Measurements from ENCODE around the gene SRRM3.

The SRRM3 gene

DNA sequence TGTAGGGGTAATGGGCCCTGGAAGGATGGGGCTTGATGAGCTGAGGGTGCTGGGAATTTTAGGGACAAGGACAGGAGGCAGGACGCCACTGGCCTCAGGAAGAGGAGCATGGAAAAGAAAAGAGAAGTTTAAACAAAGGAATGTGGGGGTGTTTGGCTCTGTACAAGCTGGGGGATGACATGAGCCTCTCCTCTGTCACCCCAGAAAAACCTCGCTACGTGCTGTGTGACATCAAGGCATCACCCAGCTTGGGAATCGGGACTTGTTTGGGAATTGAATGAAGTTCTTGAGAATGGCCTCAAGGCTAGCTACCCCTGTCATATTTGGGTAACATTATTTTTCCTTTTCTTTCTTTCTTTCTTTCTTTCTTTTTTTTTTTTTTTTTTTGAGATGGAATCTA, 53.1 kb downstream of the SRRM3 start:
- no peaks in the 10 kb centered on the region for H3K9me3 ChIP-seq (ENCODE audit: control insufficient read depth, insufficient read depth, low read depth, low read length)
- H3K36me3 ChIP-seq (ENCODE audit: control insufficient read depth in 2 of 2, insufficient read depth in 1 of 2, low read length in 2 of 2), result no peaks in the 10 kb centered on the region
- H3K4me1 ChIP-seq (ENCODE audit: control insufficient read depth, insufficient read depth, low read length), result no peaks in the 10 kb centered on the region
- TF ChIP-seq, protein P1, sequence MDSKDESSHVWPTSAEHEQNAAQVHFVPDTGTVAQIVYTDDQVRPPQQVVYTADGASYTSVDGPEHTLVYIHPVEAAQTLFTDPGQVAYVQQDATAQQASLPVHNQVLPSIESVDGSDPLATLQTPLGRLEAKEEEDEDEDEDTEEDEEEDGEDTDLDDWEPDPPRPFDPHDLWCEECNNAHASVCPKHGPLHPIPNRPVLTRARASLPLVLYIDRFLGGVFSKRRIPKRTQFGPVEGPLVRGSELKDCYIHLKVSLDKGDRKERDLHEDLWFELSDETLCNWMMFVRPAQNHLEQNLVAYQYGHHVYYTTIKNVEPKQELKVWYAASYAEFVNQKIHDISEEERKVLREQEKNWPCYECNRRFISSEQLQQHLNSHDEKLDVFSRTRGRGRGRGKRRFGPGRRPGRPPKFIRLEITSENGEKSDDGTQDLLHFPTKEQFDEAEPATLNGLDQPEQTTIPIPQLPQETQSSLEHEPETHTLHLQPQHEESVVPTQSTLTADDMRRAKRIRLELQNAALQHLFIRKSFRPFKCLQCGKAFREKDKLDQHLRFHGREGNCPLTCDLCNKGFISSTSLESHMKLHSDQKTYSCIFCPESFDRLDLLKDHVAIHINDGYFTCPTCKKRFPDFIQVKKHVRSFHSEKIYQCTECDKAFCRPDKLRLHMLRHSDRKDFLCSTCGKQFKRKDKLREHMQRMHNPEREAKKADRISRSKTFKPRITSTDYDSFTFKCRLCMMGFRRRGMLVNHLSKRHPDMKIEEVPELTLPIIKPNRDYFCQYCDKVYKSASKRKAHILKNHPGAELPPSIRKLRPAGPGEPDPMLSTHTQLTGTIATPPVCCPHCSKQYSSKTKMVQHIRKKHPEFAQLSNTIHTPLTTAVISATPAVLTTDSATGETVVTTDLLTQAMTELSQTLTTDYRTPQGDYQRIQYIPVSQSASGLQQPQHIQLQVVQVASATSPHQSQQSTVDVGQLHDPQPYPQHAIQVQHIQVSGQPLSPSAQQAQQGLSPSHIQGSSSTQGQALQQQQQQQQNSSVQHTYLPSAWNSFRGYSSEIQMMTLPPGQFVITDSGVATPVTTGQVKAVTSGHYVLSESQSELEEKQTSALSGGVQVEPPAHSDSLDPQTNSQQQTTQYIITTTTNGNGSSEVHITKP (tag by site-specific recombination; IDR thresholded peaks at IDR 0.05), result 0 out of 2 replicates have a peak, but pooled peaks have one; percentile 23
- TF ChIP-seq ZNF16 (tag by site-specific recombination; IDR thresholded peaks at IDR 0.05; ENCODE audit: low read depth), result no peak
- no peak overlapping the region for H3K27ac ChIP-seq (ENCODE audit: extremely low read depth, low read depth, low read length)
- POLR2A ChIA-PET, result interaction anchor here (0.6 to 0.7 kb wide), 3 partner anchors 72 to 344 kb away, joined by 3 to 5 read pairs (median 3); no protein-coding TSS in a partner anchor
- H3K4me3 ChIP-seq (ENCODE audit: low read depth, low read length), result no peak overlapping the region
- CTCF ChIA-PET, result interaction anchor here (1.8 kb wide), 1 partner anchor 77 kb away, joined by 7 read pairs; no protein-coding TSS in a partner anchor

DNA sequence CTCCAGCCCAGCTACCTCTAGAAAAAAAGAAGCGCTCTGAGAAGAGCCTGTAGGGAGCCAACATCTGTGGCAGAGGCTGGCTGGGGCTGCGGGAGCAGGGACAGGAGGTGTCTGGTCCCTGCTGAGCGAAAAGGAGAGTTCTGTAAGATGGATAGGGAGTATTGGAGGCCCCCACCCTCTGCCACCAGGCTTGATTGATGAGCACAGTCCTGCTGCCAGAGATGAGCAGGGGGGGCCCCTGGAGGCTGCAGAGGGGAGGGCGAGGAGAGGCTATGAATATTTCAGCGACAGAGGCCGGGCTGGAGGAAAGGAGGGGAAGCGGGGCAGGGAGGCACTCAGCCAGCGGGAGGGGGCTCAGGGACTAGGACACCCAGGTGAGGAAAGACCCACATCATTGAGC, 56.3 kb downstream of the SRRM3 start:
- CTCF ChIA-PET, result interaction anchor here (1.2 kb wide), 1 partner anchor 80 kb away, joined by 7 read pairs; no protein-coding TSS in a partner anchor
- TF ChIP-seq KLF9 (tag by site-specific recombination; IDR thresholded peaks at IDR 0.05; ENCODE audit: low read depth) (no peak), HOXA7 (CRISPR knock-in tag; IDR thresholded peaks at IDR 0.05; ENCODE audit: borderline replicate concordance) (no peak), ZBTB1 (tag by site-specific recombination; IDR thresholded peaks at IDR 0.05) (no peak), ZNF621 (tag by site-specific recombination; IDR thresholded peaks at IDR 0.05) (no peak), OVOL3 (tag by site-specific recombination; IDR thresholded peaks at IDR 0.05) (no peak), ZNF530 (tag by site-specific recombination; IDR thresholded peaks at IDR 0.05; ENCODE audit: low read depth) (no peak), PRDM6 (tag by site-specific recombination; IDR thresholded peaks at IDR 0.05) (no peak), ZNF837 (tag by site-specific recombination; IDR thresholded peaks at IDR 0.05) (no peak), SCRT2 (tag by site-specific recombination; IDR thresholded peaks at IDR 0.05) (no peak), FEZF1 (tag by site-specific recombination; IDR thresholded peaks at IDR 0.05) (no peak), ZNF433 (tag by site-specific recombination; IDR thresholded peaks at IDR 0.05; ENCODE audit: low read depth) (no peak), ZNF239 (tag by site-specific recombination; IDR thresholded peaks at IDR 0.05) (no peak), ZNF776 (tag by site-specific recombination; IDR thresholded peaks at IDR 0.05; ENCODE audit: borderline replicate concordance) (no peak), ZNF223 (tag by site-specific recombination; IDR thresholded peaks at IDR 0.05) (no peak)
- TF ChIP-seq, protein P1 (tag by site-specific recombination; IDR thresholded peaks at IDR 0.05), result no peak
- Histone ChIP-seq H3K4me1 (ENCODE audit: control insufficient read depth, insufficient read depth, low read length) (no peaks in the 10 kb centered on the region), H3K9me3 (ENCODE audit: control insufficient read depth, insufficient read depth, low read depth, low read length) (no peaks in the 10 kb centered on the region), H3K4me3 (ENCODE audit: low read depth, low read length) (no peak overlapping the region), H3K27ac (ENCODE audit: extremely low read depth, low read depth, low read length) (no peak overlapping the region), H3K36me3 (ENCODE audit: control insufficient read depth in 2 of 2, insufficient read depth in 1 of 2, low read length in 2 of 2) (no peaks in the 10 kb centered on the region)
- POLR2A ChIA-PET, result no interaction called here

Measured in HEK293 (cell line).